Subcutaneous adipose tissue (tissue), 4 donors: ENCODE measurements around the gene ACTG1. TPM values are rescaled to one million over a fixed set of nuclear protein-coding genes. Genes with fewer than 3 reads are reported as not detected.

Source experiments
- total RNA-seq, 4 donors: library from RNA; depleted of rRNA; stranded (reverse); fragments of >200 nt; gene quantifications; one replicate each; pipeline ENCODE4 v1.1.0, GENCODE V29; 2016
- TF ChIP-seq, protein P1 (sequence below): fragments of 450-650 bp; IDR thresholded peaks from one replicate; pipeline ENCODE4 v1.5.1; 2016; ENCODE audit warnings: low read depth, mild to moderate bottlenecking, control low read depth, antibody characterized with exemption, moderate library complexity

The ACTG1 gene
- total RNA-seq, 4 donors from 2014 or later, result 1,095 to 1,902 (median 1,493) TPM

DNA sequence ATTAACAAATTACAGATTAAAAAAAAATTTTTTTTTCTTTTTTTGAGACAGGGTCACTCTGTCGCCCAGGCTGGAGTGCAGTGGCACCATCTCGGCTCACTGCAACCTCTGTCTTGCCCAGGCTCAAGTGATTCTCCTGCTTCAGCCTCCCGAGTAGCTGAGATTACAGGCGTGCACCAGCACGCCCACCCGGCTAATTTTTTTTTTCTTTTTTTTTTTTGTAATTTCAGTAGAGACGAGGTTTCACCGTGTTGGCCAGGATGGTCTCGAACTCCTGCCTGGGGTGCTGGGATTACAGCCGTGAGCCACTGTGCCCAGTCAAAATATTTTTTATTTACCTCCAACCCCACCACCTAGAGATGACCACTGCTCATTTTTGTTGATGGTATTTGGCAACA is 25.5 kb downstream of the ACTG1 start:
- TF ChIP-seq, protein P1, sequence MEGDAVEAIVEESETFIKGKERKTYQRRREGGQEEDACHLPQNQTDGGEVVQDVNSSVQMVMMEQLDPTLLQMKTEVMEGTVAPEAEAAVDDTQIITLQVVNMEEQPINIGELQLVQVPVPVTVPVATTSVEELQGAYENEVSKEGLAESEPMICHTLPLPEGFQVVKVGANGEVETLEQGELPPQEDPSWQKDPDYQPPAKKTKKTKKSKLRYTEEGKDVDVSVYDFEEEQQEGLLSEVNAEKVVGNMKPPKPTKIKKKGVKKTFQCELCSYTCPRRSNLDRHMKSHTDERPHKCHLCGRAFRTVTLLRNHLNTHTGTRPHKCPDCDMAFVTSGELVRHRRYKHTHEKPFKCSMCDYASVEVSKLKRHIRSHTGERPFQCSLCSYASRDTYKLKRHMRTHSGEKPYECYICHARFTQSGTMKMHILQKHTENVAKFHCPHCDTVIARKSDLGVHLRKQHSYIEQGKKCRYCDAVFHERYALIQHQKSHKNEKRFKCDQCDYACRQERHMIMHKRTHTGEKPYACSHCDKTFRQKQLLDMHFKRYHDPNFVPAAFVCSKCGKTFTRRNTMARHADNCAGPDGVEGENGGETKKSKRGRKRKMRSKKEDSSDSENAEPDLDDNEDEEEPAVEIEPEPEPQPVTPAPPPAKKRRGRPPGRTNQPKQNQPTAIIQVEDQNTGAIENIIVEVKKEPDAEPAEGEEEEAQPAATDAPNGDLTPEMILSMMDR, result no peak

DNA sequence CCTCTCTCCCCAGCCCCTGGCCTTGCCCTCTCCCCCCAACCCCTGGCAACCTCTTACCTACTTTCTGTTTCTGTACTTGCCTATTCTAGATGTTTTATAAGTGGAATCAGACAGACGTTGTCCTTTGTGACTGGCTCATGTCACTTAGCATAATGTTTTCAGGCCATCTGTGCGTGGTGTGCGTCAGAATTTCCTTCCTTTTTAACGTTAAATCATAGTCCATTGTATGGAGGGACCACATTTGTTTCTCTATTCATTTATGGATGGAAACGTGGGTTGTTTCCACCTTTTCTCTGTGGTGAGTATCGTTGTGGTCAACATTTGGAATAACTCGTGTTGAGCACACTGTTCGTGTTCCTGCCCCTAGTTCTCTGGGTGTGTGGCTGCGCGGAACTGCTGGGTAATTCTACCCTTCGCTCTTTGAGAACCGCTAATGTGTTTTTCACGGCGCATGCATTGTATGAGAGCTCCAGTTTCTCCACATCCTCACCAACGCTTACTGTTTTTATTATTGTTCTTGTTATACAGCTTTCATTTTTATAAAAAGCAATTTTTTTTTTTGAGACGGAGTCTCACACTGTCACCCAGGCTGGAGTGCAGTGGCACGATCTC is 26.3 kb downstream of the ACTG1 start:
- TF ChIP-seq, protein P1, result no peak

DNA sequence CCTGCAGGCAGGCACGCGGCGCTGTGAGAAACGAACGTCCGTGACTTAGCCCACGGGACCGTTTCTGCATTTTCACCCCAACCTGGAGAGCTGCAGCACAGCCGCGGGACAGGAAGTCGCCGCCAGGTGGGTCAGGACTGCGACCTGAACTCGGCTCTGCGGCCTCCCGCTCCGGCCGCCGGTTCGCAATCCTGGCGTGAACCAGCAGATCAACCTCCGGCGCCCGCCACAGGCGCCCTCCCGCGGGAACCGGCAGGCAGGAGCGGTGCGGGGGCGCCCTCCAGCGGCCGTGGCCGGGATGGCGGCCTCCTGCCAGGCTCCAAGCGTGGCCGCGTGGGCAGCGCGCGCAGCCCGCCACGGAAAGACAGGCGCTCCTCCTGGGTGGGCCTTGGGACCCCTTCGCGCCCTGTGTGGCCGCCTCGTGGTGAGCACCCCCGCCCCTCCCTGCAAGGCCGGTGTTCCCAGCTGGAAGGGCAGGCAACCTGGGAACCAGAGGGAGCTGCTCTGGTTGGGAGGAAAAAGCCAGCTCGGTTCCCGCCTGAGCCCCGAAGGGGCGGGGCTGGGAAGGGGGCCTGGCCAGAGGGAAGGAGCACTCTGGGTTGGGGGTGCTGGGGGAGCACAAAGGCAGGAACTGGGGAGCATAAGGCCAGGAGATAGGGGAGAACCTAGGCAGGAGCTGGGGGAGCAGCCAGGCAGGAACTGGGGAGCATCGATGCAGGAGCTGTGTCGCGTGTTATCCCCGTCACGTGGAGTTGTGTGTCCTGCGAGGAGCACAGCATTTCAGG is 28.2 kb downstream of the ACTG1 start:
- TF ChIP-seq, protein P1, result no peak

- TF ChIP-seq, protein P1, result no peak
These were observed 28.8 kb downstream of the ACTG1 start for GRCh38 chr17:81483862-81484194.

DNA sequence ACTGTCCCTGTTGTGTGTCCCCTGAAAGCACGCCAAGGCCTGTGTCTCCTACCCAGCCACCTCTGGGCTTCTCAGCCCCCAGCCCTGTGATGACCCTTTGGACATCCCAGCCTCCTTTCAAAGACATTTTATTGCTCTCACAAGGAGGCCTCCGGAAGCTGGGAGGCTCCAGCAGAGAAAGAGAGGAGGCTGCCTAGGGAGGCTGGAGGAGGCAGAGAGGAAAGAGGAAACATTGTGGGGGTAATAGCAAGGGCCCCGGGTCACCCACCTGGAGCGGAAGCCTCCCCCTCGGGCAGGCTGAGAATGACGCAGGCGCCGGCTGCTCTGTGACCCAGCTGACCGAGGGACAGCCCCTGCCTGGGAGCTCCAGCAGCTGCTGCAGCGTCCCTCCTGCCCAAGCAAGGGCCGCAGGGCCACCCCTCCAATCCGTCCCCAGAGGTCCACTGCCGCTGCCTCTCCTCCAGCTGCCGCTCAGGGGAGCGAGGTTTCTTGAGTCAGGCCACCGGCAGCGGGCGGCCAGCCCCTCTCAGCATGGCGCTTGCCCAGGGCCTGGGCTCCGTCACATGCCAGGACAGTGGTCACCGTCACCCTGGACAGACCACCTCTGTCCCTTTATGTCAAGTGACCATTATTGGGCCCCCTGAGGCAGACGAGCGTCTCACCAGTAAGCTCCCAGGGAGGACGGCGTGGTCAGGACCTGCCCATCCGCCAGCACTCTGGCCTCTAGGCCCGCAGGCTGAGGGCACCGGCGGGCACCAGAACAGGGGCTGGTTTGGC is 29.3 kb downstream of the ACTG1 start:
- TF ChIP-seq, protein P1, result no peak

GRCh38 chr17:81482673-81483072 is 29.9 kb downstream of the ACTG1 start:
- TF ChIP-seq, protein P1, result no peak

DNA sequence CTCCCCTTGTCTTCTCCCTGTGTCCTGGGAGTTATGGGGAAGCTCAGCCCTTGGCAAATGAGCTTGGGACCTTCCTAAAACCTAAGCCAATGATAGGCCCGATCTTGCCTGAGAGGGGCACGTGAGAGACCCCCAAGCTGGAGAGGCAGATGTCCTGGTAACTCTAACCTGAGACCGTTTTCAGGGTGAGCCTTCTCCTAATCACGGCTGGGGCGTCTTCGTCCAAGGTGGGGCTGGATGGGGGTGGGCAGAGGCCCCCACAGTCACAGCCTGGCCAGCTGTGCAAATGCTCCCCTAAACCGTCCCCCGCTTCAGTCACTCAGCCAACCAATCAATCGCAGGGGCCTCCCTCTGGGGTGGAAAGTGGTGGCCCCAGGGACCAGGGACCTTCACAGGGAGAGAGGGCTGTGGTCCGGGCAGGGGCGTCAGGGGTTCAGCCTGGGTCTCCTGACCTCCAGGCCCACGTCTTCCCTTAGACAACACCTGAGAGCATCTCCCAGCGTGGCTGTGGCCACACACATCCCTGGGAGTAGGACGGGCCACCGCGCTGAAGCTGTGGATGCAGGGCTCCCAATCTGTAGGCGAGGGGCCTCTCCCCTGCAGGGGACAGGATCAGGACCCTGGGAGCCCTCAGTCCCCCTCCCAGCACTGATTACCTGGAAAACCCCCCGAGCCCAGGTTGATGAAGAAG is 30.6 kb downstream of the ACTG1 start:
- TF ChIP-seq, protein P1, result no peak
